Inflammatory macrophage treated with lipopolysaccharide for 4 hours (primary cell): ENCODE data around the gene DEPDC5.

Experiments used
- DNase-seq: peaks from one replicate; pipeline ENCODE4 v3.0.0-alpha.2; 2020

DEPDC5 gene

GRCh38 chr22:31897842-31898805 is 144.3 kb downstream of the DEPDC5 start:
- DNase-seq, result no peak

- DNase-seq, result no peak
Observed at GRCh38 chr22:31898926-31899325, 145.1 kb downstream of the DEPDC5 start.

- DNase-seq, result no peak
Observed at GRCh38 chr22:31899669-31900068, 145.8 kb downstream of the DEPDC5 start.

GRCh38 chr22:31901388-31902137 is 147.7 kb downstream of the DEPDC5 start:
- no peak for DNase-seq

GRCh38 chr22:31904651-31905050 is 150.8 kb downstream of the DEPDC5 start:
- no peak for DNase-seq

GRCh38 chr22:31905356-31905755 is 151.5 kb downstream of the DEPDC5 start:
- no peak for DNase-seq

GRCh38 chr22:31906086-31906485 is 152.3 kb downstream of the DEPDC5 start:
- DNase-seq, result no peak

GRCh38 chr22:31906569-31906968 is 152.8 kb downstream of the DEPDC5 start:
- DNase-seq, result no peak

GRCh38 chr22:31909977-31910376 is 156.2 kb downstream of the DEPDC5 start:
- no peak for DNase-seq

GRCh38 chr22:31911565-31912406 is 158.0 kb downstream of the DEPDC5 start:
- no peak for DNase-seq

GRCh38 chr22:31912407-31912743 is 158.6 kb downstream of the DEPDC5 start:
- no peak for DNase-seq

GRCh38 chr22:31915586-31915985 is 161.8 kb downstream of the DEPDC5 start:
- DNase-seq, result no peak

- peak; percentile 86 for DNase-seq
Observed at GRCh38 chr22:31917227-31917921, 163.6 kb downstream of the DEPDC5 start.

- DNase-seq, result no peak
Observed at GRCh38 chr22:31919730-31920129, 165.9 kb downstream of the DEPDC5 start.

GRCh38 chr22:31920306-31920705 is 166.5 kb downstream of the DEPDC5 start:
- DNase-seq, result no peak

GRCh38 chr22:31921106-31921505 is 167.3 kb downstream of the DEPDC5 start:
- DNase-seq, result no peak

- DNase-seq, result peak; percentile 71
Observed at GRCh38 chr22:31922534-31922933, 168.7 kb downstream of the DEPDC5 start.

- peak; percentile 83 for DNase-seq
Observed at GRCh38 chr22:31923136-31923535, 169.3 kb downstream of the DEPDC5 start.

GRCh38 chr22:31923747-31924146 is 169.9 kb downstream of the DEPDC5 start:
- no peak for DNase-seq

- no peak for DNase-seq
Observed at GRCh38 chr22:31925056-31925455, 171.2 kb downstream of the DEPDC5 start.

GRCh38 chr22:31926024-31926423 is 172.2 kb downstream of the DEPDC5 start:
- DNase-seq, result no peak

GRCh38 chr22:31926969-31927368 is 173.2 kb downstream of the DEPDC5 start:
- DNase-seq, result no peak
